ENCODE measurements around the gene WDR4.

GRCh38 chr21:42846221-42846620, 33.1 kb downstream of the WDR4 start:
- TF ChIP-seq CTCF (IDR thresholded peaks at IDR 0.05; ENCODE audit: low read depth, low read length, poor library complexity, severe bottlenecking), result no peak
- no peak for TF ChIP-seq EZH2phosphoT487 (IDR thresholded peaks at IDR 0.05; ENCODE audit: borderline replicate concordance, low read length)
